GM23338 (cell line): ENCODE data around the gene MPPED2. TPM values are rescaled to one million over a fixed set of nuclear protein-coding genes. Genes with fewer than 3 reads are reported as not detected.

ENCODE experiments used
- ATAC-seq: fragments of 200-7000 bp; cut with Tn5 transposase; 3 replicates; pipeline ENCODE4 v1.9.1; 2020
- DNase-seq: peaks from one replicate; pipeline ENCODE4 v3.0.0-alpha.2; 2015; ENCODE audit warnings: low spot score
- H2AFZ ChIP-seq: fragments of 200-600 bp; sonication (generic); 2 replicates; pipeline ENCODE4 v1.8.0; 2016; ENCODE audit warnings: antibody characterized with exemption, mild to moderate bottlenecking, moderate library complexity
- H3F3A ChIP-seq: fragments of 200-600 bp; sonication (generic); replicated peaks from 2 replicates; pipeline ENCODE4 v1.8.0; 2017; ENCODE audit warnings: antibody characterized with exemption, mixed run types, low read depth
- H3K27ac ChIP-seq: fragments of 200-600 bp; sonication (generic); 2 replicates; pipeline ENCODE4 v1.6.1; 2016; ENCODE audit warnings: low read depth
- H3K27me3 ChIP-seq: fragments of 200-600 bp; sonication (generic); 2 replicates; pipeline ENCODE4 v1.8.0; 2016; ENCODE audit warnings: mild to moderate bottlenecking, mixed run types, moderate library complexity; ENCODE audit not compliant: insufficient read depth
- H3K36me3 ChIP-seq: fragments of 200-600 bp; sonication (generic); 2 replicates; pipeline ENCODE4 v1.8.0; 2016; ENCODE audit warnings: mild to moderate bottlenecking; ENCODE audit not compliant: insufficient read depth
- H3K4me1 ChIP-seq: fragments of 200-600 bp; sonication (generic); 2 replicates; pipeline ENCODE4 v1.8.0; 2016; ENCODE audit warnings: mild to moderate bottlenecking, moderate library complexity; ENCODE audit not compliant: insufficient read depth
- H3K4me2 ChIP-seq: fragments of 200-600 bp; sonication (generic); 2 replicates; pipeline ENCODE4 v1.7.1; 2017; ENCODE audit warnings: mixed run types
- H3K4me3 ChIP-seq: fragments of 200-600 bp; sonication (generic); 2 replicates; pipeline ENCODE4 v1.6.1; 2016; ENCODE audit warnings: mixed run types
- H3K79me2 ChIP-seq: fragments of 200-600 bp; sonication (generic); replicated peaks from 2 replicates; pipeline ENCODE4 v1.8.0; 2017; ENCODE audit warnings: mild to moderate bottlenecking; ENCODE audit not compliant: insufficient read depth
- H3K9me2 ChIP-seq: fragments of 200-600 bp; sonication (generic); 2 replicates; pipeline ENCODE4 v1.8.0; 2017; ENCODE audit not compliant: insufficient read depth
- H4K20me1 ChIP-seq: fragments of 200-600 bp; sonication (generic); replicated peaks from 2 replicates; pipeline ENCODE4 v1.8.0; 2017; ENCODE audit warnings: mild to moderate bottlenecking; ENCODE audit not compliant: insufficient read depth
- H3K27ac Mint-ChIP-seq: 2 replicates; pipeline ENCODE4 v1.8.0; 2020; ENCODE audit warnings: inconsistent platforms, mild to moderate bottlenecking, moderate library complexity, mixed read lengths
- H3K27me3 Mint-ChIP-seq: 3 replicates; pipeline ENCODE4 v1.8.0; 2022; ENCODE audit warnings: low read depth, mild to moderate bottlenecking, moderate library complexity, mixed read lengths, inconsistent platforms; ENCODE audit not compliant: insufficient read depth, poor library complexity
- H3K36me3 Mint-ChIP-seq: 3 replicates; pipeline ENCODE4 v1.8.0; 2021; ENCODE audit warnings: low read depth, mild to moderate bottlenecking, inconsistent platforms, moderate library complexity, mixed read lengths
- H3K4me1 Mint-ChIP-seq: 3 replicates; pipeline ENCODE4 v1.8.0; 2020; ENCODE audit warnings: mild to moderate bottlenecking, inconsistent platforms, mixed read lengths
- H3K4me3 Mint-ChIP-seq: 3 replicates; pipeline ENCODE4 v1.8.0; 2021; ENCODE audit warnings: moderate library complexity, mild to moderate bottlenecking, inconsistent platforms, mixed read lengths
- H3K9me3 Mint-ChIP-seq: 3 replicates; pipeline ENCODE4 v1.8.0; 2020; ENCODE audit warnings: moderate library complexity, mild to moderate bottlenecking, inconsistent platforms, mixed read lengths
- CREB1 ChIP-seq: fragments of 250-450 bp; sonication (Bioruptor Pico); IDR thresholded peaks from 2 replicates; pipeline ENCODE4 v1.5.0; 2020; ENCODE audit warnings: low read depth, mild to moderate bottlenecking, moderate library complexity
- ETS1 ChIP-seq: IDR thresholded peaks from 2 replicates; pipeline ENCODE4 v1.6.1; 2016; ENCODE audit warnings: antibody characterized with exemption
- EZH2 ChIP-seq: fragments of 200-600 bp; sonication (generic); IDR thresholded peaks from one replicate; pipeline ENCODE4 v1.8.0; 2017; ENCODE audit warnings: antibody characterized with exemption, mild to moderate bottlenecking, low read depth; ENCODE audit not compliant: unreplicated experiment
- EZH2phosphoT487 ChIP-seq: fragments of 200-600 bp; sonication (generic); IDR thresholded peaks from one replicate; pipeline ENCODE4 v1.8.1; 2018; ENCODE audit warnings: antibody characterized with exemption; ENCODE audit not compliant: unreplicated experiment
- JUNB ChIP-seq: IDR thresholded peaks from one replicate; pipeline ENCODE4 v1.6.1; 2016; ENCODE audit warnings: antibody characterized with exemption; ENCODE audit not compliant: unreplicated experiment
- NANOG ChIP-seq: IDR thresholded peaks from 2 replicates; pipeline ENCODE4 v1.6.1; 2016; ENCODE audit warnings: antibody characterized with exemption, borderline replicate concordance
- POLR2AphosphoS5 ChIP-seq: IDR thresholded peaks from 2 replicates; pipeline ENCODE4 v1.6.1; 2016; ENCODE audit warnings: antibody characterized with exemption, low read depth
- REST ChIP-seq: IDR thresholded peaks from one replicate; pipeline ENCODE4 v1.6.1; 2018; ENCODE audit warnings: antibody characterized with exemption; ENCODE audit not compliant: unreplicated experiment
- STAT1 ChIP-seq: IDR thresholded peaks from one replicate; pipeline ENCODE4 v1.6.1; 2016; ENCODE audit warnings: antibody characterized with exemption; ENCODE audit not compliant: unreplicated experiment
- ZNF114 ChIP-seq: fragments of 250-450 bp; sonication (Bioruptor Pico); IDR thresholded peaks from 2 replicates; pipeline ENCODE4 v1.5.0; 2020; ENCODE audit warnings: mild to moderate bottlenecking, moderate library complexity
- ZNF331 ChIP-seq: fragments of 250-450 bp; sonication (Bioruptor Pico); IDR thresholded peaks from 2 replicates; pipeline ENCODE4 v1.5.0; 2020; ENCODE audit warnings: low read depth, mild to moderate bottlenecking, moderate library complexity
- ZNF462 ChIP-seq: fragments of 250-450 bp; sonication (Bioruptor Pico); IDR thresholded peaks from 2 replicates; pipeline ENCODE4 v1.5.0; 2020; ENCODE audit warnings: mild to moderate bottlenecking, moderate library complexity
- polyA plus RNA-seq: library from polyadenylated mRNA; unstranded; fragments of >200 nt; fragmentation: Nextera tagmentation; extraction: Ambion mirVana; gene quantifications from 2 replicates; pipeline ENCODE4 v1.2.1, GENCODE V29; 2016
- total RNA-seq: library from RNA; depleted of rRNA; stranded (reverse); fragments of >200 nt; shearing (Covaris generic); gene quantifications from 2 replicates; pipeline ENCODE4 v1.2.3, GENCODE V29; 2014

Gene MPPED2
- total and polyA plus RNA-seq, 2 experiments from 2014 or later: 4.4 to 6.8 TPM

- no peak for TF ChIP-seq ETS1
- no peak for TF ChIP-seq STAT1
- no peak for TF ChIP-seq ZNF462 (CRISPR knock-in tag)
- TF ChIP-seq ZNF331: no peak
- no peak for TF ChIP-seq ZNF114 (CRISPR knock-in tag)
These were observed 83.0 kb downstream of the MPPED2 start (continued) for GRCh38 chr11:30503156-30503555.

GRCh38 chr11:30502305-30502704 is 83.8 kb downstream of the MPPED2 start:
- no peak overlapping the region for H3K27ac ChIP-seq
- no peak overlapping the region for H3K27ac Mint-ChIP-seq
- DNase-seq: no peak
- 0 out of 2 replicates have a peak, but pooled peaks cover 5% of the 10 kb centered on the region for H3K79me2 ChIP-seq
- no peaks in the 10 kb centered on the region; the same call in 1 of the 3 replicates for H3K4me1 Mint-ChIP-seq
- no peaks in the 10 kb centered on the region for H4K20me1 ChIP-seq
- no peaks in the 10 kb centered on the region for H3K9me3 Mint-ChIP-seq
- H3K4me3 Mint-ChIP-seq: no peak overlapping the region
- H3K27me3 ChIP-seq: no peaks in the 10 kb centered on the region
- no peaks in the 10 kb centered on the region for H3K36me3 Mint-ChIP-seq
- no peak for ATAC-seq
- no peak overlapping the region for H2AFZ ChIP-seq
- H3K4me2 ChIP-seq: no peak overlapping the region
- no peaks in the 10 kb centered on the region for H3K36me3 ChIP-seq
- peaks cover 6% of the 10 kb centered on the region; the same call in 1 of the 2 replicates for H3K4me1 ChIP-seq
- H3K27me3 Mint-ChIP-seq: no peaks in the 10 kb centered on the region
- no peaks in the 10 kb centered on the region for H3F3A ChIP-seq
- no peak overlapping the region for H3K4me3 ChIP-seq
- H3K9me2 ChIP-seq: peaks cover 9% of the 10 kb centered on the region; the same call in 1 of the 2 replicates
- no peak for TF ChIP-seq ZNF331
- TF ChIP-seq EZH2: no peak
- TF ChIP-seq POLR2AphosphoS5: no peak
- no peak for TF ChIP-seq ZNF114 (CRISPR knock-in tag)
- no peak for TF ChIP-seq NANOG
- no peak for TF ChIP-seq REST
- no peak for TF ChIP-seq EZH2phosphoT487
- TF ChIP-seq CREB1 (CRISPR knock-in tag): no peak
- TF ChIP-seq JUNB: no peak
